Keratinocyte (primary cell): Measurements from ENCODE around the gene TTI1. TPM values are rescaled to one million over a fixed set of nuclear protein-coding genes. Genes with fewer than 3 reads are reported as not detected.
"Not testable (repeated sequence)": the region's sequence is repeated elsewhere in the genome, so short reads cannot be mapped to it uniquely, and the experiment has no call there.

Experiments
- DNase-seq: peaks from one replicate; pipeline ENCODE4 v3.0.0-alpha.2; 2011; ENCODE audit warnings: low read depth, missing footprints, low spot score
- FAIRE-seq: peaks from 2 replicates; lab custom pipeline; 2011; peaks lifted over from hg19 to GRCh38; lab: Jason Lieb, UNC
- H2AFZ ChIP-seq: 2 replicates; pipeline ENCODE4 v1.6.0; 2012; ENCODE audit warnings: low read length, control low read depth, inconsistent platforms; ENCODE audit not compliant: control insufficient read depth
- H3K27ac ChIP-seq: 2 replicates; pipeline ENCODE4 v1.5.1; 2011; ENCODE audit warnings: low read length; ENCODE audit not compliant: control insufficient read depth, insufficient read depth
- H3K27me3 ChIP-seq: 3 replicates; pipeline ENCODE4 v1.6.0; 2011; ENCODE audit warnings: low read length; ENCODE audit not compliant: control insufficient read depth, insufficient read depth; ENCODE audit errors: extremely low read depth
- H3K36me3 ChIP-seq, 2 experiments: 2 replicates in 1 of 2; 3 replicates in 1 of 2; pipeline ENCODE4 v1.5.1; 2011; ENCODE audit warnings: low read length in 2 of 2, mild to moderate bottlenecking in 1 of 2; ENCODE audit not compliant: control insufficient read depth in 2 of 2, insufficient read depth in 2 of 2; ENCODE audit errors: extremely low read depth in 1 of 2
- H3K4me1 ChIP-seq: 3 replicates; pipeline ENCODE4 v1.5.1; 2011; ENCODE audit warnings: low read length; ENCODE audit not compliant: control insufficient read depth, insufficient read depth; ENCODE audit errors: extremely low read depth
- H3K4me2 ChIP-seq: 3 replicates; pipeline ENCODE4 v1.6.0; 2011; ENCODE audit warnings: low read depth, low read length; ENCODE audit not compliant: control insufficient read depth, insufficient read depth; ENCODE audit errors: extremely low read depth
- H3K4me3 ChIP-seq, 3 experiments: fragments of 200-600 bp in 1 of 3; sonication (generic) in 1 of 3; 2 replicates in 2 of 3; 3 replicates in 1 of 3; pipeline ENCODE4 v1.5.1; 2011 to 2016; ENCODE audit warnings: low read length in 3 of 3, mild to moderate bottlenecking in 3 of 3, control low read depth in 2 of 3, inconsistent platforms in 1 of 3, low read depth in 1 of 3, mixed read lengths in 1 of 3, mixed run types in 1 of 3, moderate library complexity in 1 of 3; ENCODE audit not compliant: control insufficient read depth in 2 of 3, insufficient read depth in 2 of 3; ENCODE audit errors: extremely low read depth in 1 of 3
- H3K79me2 ChIP-seq: 2 replicates; pipeline ENCODE4 v1.6.0; 2012; ENCODE audit warnings: low read length; ENCODE audit not compliant: control insufficient read depth, insufficient read depth
- H3K9ac ChIP-seq: 3 replicates; pipeline ENCODE4 v1.6.0; 2011; ENCODE audit warnings: low read length; ENCODE audit not compliant: control insufficient read depth, insufficient read depth; ENCODE audit errors: extremely low read depth
- H3K9me1 ChIP-seq: 3 replicates; pipeline ENCODE4 v1.6.0; 2011; ENCODE audit warnings: low read length; ENCODE audit not compliant: control insufficient read depth, insufficient read depth; ENCODE audit errors: extremely low read depth
- H3K9me3 ChIP-seq: 2 replicates; pipeline ENCODE4 v1.5.1; 2012; ENCODE audit warnings: low read depth, low read length; ENCODE audit not compliant: control insufficient read depth
- H4K20me1 ChIP-seq: 3 replicates; pipeline ENCODE4 v1.6.0; 2011; ENCODE audit warnings: low read length; ENCODE audit not compliant: control insufficient read depth, insufficient read depth; ENCODE audit errors: extremely low read depth
- CTCF ChIP-seq, 3 experiments: IDR thresholded peaks in 1 of 3; conservative IDR thresholded peaks in 1 of 3; optimal IDR thresholded peaks in 1 of 3; 2 replicates in 2 of 3; 3 replicates in 1 of 3; pipeline versions ENCODE3 to v1.5.1; 2011; ENCODE audit warnings: low read length in 3 of 3, mild to moderate bottlenecking in 3 of 3, moderate library complexity in 2 of 3, control low read depth in 1 of 3, inconsistent platforms in 1 of 3; ENCODE audit not compliant: insufficient read depth in 2 of 3; ENCODE audit errors: extremely low read depth in 1 of 3
- EZH2 ChIP-seq: IDR thresholded peaks from one replicate; pipeline ENCODE4 v1.6.1; 2012; ENCODE audit warnings: inconsistent platforms, mild to moderate bottlenecking, low read length, moderate library complexity
- dilution Hi-C: fragments of 300-500 bp; cut with MboI; formaldehyde crosslinking; loops from one replicate; pipeline ENCODE4 v1.7.0; 2020; ENCODE audit warnings: low sequenced_read_pairs; ENCODE audit not compliant: extremely low pct_ligation_motif_present
- polyA plus RNA-seq, 5 experiments: library from polyadenylated mRNA; depleted of rRNA in 3 of 5; stranded (reverse) in 3 of 5; stranded (forward) in 1 of 5; unstranded in 1 of 5; fragments of >200 nt; gene quantifications; 1 replicate in 1 of 5; 2 replicates in 3 of 5; 3 replicates in 1 of 5; pipeline versions ENCODE4 v1.2.1 to v1.2.3, GENCODE V29; 2011 to 2012; ENCODE audit warnings: missing spikeins in 2 of 5, low read depth in 1 of 5, low replicate concordance in 1 of 5

Gene TTI1
- polyA plus RNA-seq, 1 donor (not counting 4 experiments of a cell fraction or from before 2014, with no cell fraction given), result 13.5 TPM

- H3K27me3 ChIP-seq, result no peaks in the 10 kb centered on the region
- no peak overlapping the region for H3K27ac ChIP-seq
- DNase-seq (no peak), FAIRE-seq (no peak)
- H3K4me3 ChIP-seq, result no peak overlapping the region
- H3K9me1 ChIP-seq, result no peaks in the 10 kb centered on the region
- H3K79me2 ChIP-seq, result peaks cover 8% of the 10 kb centered on the region
- no peak overlapping the region for H3K4me2 ChIP-seq
- H3K9ac ChIP-seq, result no peak overlapping the region
- peaks cover 11 to 14% of the 10 kb centered on the region in 2 experiments for H3K36me3 ChIP-seq
- dilution Hi-C loops, result no loop called here
- H2AFZ ChIP-seq, result no peak overlapping the region
- H3K4me1 ChIP-seq, result no peaks in the 10 kb centered on the region
- H4K20me1 ChIP-seq, result peaks cover 3% of the 10 kb centered on the region
- TF ChIP-seq CTCF (optimal IDR thresholded peaks at IDR 0.05 in 1 of 3, IDR thresholded peaks at IDR 0.05 in 1 of 3, conservative IDR thresholded peaks at IDR 0.05 in 1 of 3; ENCODE audit: extremely low read depth in 1 of 3, insufficient read depth in 2 of 3, low read length in 3 of 3) (no peak), EZH2 (no peak)
- H3K9me3 ChIP-seq, result no peaks in the 10 kb centered on the region
Observed at GRCh38 chr20:38012332-38012731, 20.9 kb downstream of the TTI1 start.

- Histone ChIP-seq H3K9me3 (no peaks in the 10 kb centered on the region), H3K27ac (no peak overlapping the region), H3K27me3 (no peaks in the 10 kb centered on the region), H3K9me1 (no peaks in the 10 kb centered on the region), H3K9ac (no peak overlapping the region), H4K20me1 (peaks cover 3% of the 10 kb centered on the region), H3K4me1 (no peaks in the 10 kb centered on the region), H3K79me2 (peaks cover 8% of the 10 kb centered on the region), H3K4me2 (no peak overlapping the region), H3K4me3 (no peak overlapping the region), H2AFZ (no peak overlapping the region), H3K36me3 (peaks cover 10 to 12% of the 10 kb centered on the region in 2 experiments)
- DNase-seq (no peak), FAIRE-seq (no peak)
- TF ChIP-seq CTCF (optimal IDR thresholded peaks at IDR 0.05 in 1 of 3, IDR thresholded peaks at IDR 0.05 in 1 of 3, conservative IDR thresholded peaks at IDR 0.05 in 1 of 3; ENCODE audit: extremely low read depth in 1 of 3, insufficient read depth in 2 of 3, low read length in 3 of 3) (no peak), EZH2 (no peak)
- dilution Hi-C loops, result no loop called here
Observed at GRCh38 chr20:38011696-38012095, 21.6 kb downstream of the TTI1 start.

GRCh38 chr20:38009416-38009815 is 23.8 kb downstream of the TTI1 start:
- H3K9me3 ChIP-seq, H4K20me1 ChIP-seq, DNase-seq, H3K27ac ChIP-seq, H3K9me1 ChIP-seq, H3K27me3 ChIP-seq, H2AFZ ChIP-seq, H3K79me2 ChIP-seq, H3K4me1 ChIP-seq, H3K9ac ChIP-seq, H3K4me3 ChIP-seq, H3K4me2 ChIP-seq, FAIRE-seq, dilution Hi-C loops: not testable (repeated sequence)
- H3K36me3 ChIP-seq, result peaks cover 5 to 12% of the 10 kb centered on the region in 2 experiments
